Measurements from ENCODE around the gene RNF175.
A peak's percentile ranks its signal among the peaks of the same experiment; 100 is the strongest.

RNF175 gene

GRCh38 chr4:153791746-153792617, 32.2 kb upstream of the RNF175 start:
- Histone ChIP-seq H3K9me3 (ENCODE audit: control insufficient read depth in 1 of 2, low read length in 2 of 2) (no peaks in the 10 kb centered on the region), H3K36me3 (ENCODE audit: control insufficient read depth in 1 of 2, insufficient read depth in 2 of 2, low read length in 2 of 2) (no peaks in the 10 kb centered on the region), H3K4me1 (ENCODE audit: control insufficient read depth in 1 of 2, insufficient read depth in 2 of 2, low read length in 2 of 2) (peaks cover 13 to 14% of the 10 kb centered on the region in 2 donors), H3K4me3 (ENCODE audit: low read depth in 1 of 2, low read length in 2 of 2) (peak overlapping the region; percentile 25 to 51), H3K27me3 (ENCODE audit: control insufficient read depth in 1 of 2, insufficient read depth in 2 of 2, low read length in 2 of 2) (peaks cover 59 to 62% of the 10 kb centered on the region in 2 donors), H3K27ac (ENCODE audit: low read depth, low read length) (no peak overlapping the region), H3K9ac (ENCODE audit: low read depth in 1 of 2, low read length in 2 of 2) (no peak overlapping the region)

- Histone ChIP-seq H3K36me3 (ENCODE audit: control insufficient read depth in 1 of 2, insufficient read depth in 2 of 2, low read length in 2 of 2) (no peaks in the 10 kb centered on the region), H3K27me3 (ENCODE audit: control insufficient read depth in 1 of 2, insufficient read depth in 2 of 2, low read length in 2 of 2) (peaks cover 68 to 70% of the 10 kb centered on the region in 2 donors), H3K4me1 (ENCODE audit: control insufficient read depth in 1 of 2, insufficient read depth in 2 of 2, low read length in 2 of 2) (peaks cover 13 to 14% of the 10 kb centered on the region in 2 donors), H3K9ac (ENCODE audit: low read depth in 1 of 2, low read length in 2 of 2) (no peak overlapping the region), H3K4me3 (ENCODE audit: low read depth in 1 of 2, low read length in 2 of 2) (peak overlapping the region in 1 of 2 donors; percentile 28), H3K9me3 (ENCODE audit: control insufficient read depth in 1 of 2, low read length in 2 of 2) (no peaks in the 10 kb centered on the region), H3K27ac (ENCODE audit: low read depth, low read length) (no peak overlapping the region)
Observed at GRCh38 chr4:153790962-153791551, 31.2 kb upstream of the RNF175 start.

- Histone ChIP-seq H3K27me3 (ENCODE audit: control insufficient read depth in 1 of 2, insufficient read depth in 2 of 2, low read length in 2 of 2) (peaks cover 70 to 74% of the 10 kb centered on the region in 2 donors), H3K36me3 (ENCODE audit: control insufficient read depth in 1 of 2, insufficient read depth in 2 of 2, low read length in 2 of 2) (no peaks in the 10 kb centered on the region), H3K9ac (ENCODE audit: low read depth in 1 of 2, low read length in 2 of 2) (no peak overlapping the region), H3K9me3 (ENCODE audit: control insufficient read depth in 1 of 2, low read length in 2 of 2) (no peaks in the 10 kb centered on the region), H3K4me1 (ENCODE audit: control insufficient read depth in 1 of 2, insufficient read depth in 2 of 2, low read length in 2 of 2) (peaks cover 13 to 14% of the 10 kb centered on the region in 2 donors), H3K4me3 (ENCODE audit: low read depth in 1 of 2, low read length in 2 of 2) (no peak overlapping the region), H3K27ac (ENCODE audit: low read depth, low read length) (no peak overlapping the region)
Observed at GRCh38 chr4:153790500-153790865, 30.7 kb upstream of the RNF175 start.

- H3K4me3 ChIP-seq (ENCODE audit: low read depth in 1 of 2, low read length in 2 of 2): no peak overlapping the region
- peaks cover 13 to 14% of the 10 kb centered on the region in 2 donors for H3K4me1 ChIP-seq (ENCODE audit: control insufficient read depth in 1 of 2, insufficient read depth in 2 of 2, low read length in 2 of 2)
- H3K9me3 ChIP-seq (ENCODE audit: control insufficient read depth in 1 of 2, low read length in 2 of 2): no peaks in the 10 kb centered on the region
- H3K27me3 ChIP-seq (ENCODE audit: control insufficient read depth in 1 of 2, insufficient read depth in 2 of 2, low read length in 2 of 2): peaks cover 72 to 78% of the 10 kb centered on the region in 2 donors
- H3K27ac ChIP-seq (ENCODE audit: low read depth, low read length): no peak overlapping the region
- no peak overlapping the region for H3K9ac ChIP-seq (ENCODE audit: low read depth in 1 of 2, low read length in 2 of 2)
- no peaks in the 10 kb centered on the region for H3K36me3 ChIP-seq (ENCODE audit: control insufficient read depth in 1 of 2, insufficient read depth in 2 of 2, low read length in 2 of 2)
Observed at GRCh38 chr4:153789741-153790499, 30.1 kb upstream of the RNF175 start.

GRCh38 chr4:153788413-153789276, 28.8 kb upstream of the RNF175 start, which contains the start of gene SFRP2:
TSS of gene SFRP2 (minus strand) at chr4:153789083. CDS start at chr4:153788835, 248 bp downstream.
- H3K27ac ChIP-seq (ENCODE audit: low read depth, low read length): no peak within 1 kb of the TSS
- H3K9me3 ChIP-seq (ENCODE audit: control insufficient read depth in 1 of 2, low read length in 2 of 2): no peaks in the 10 kb centered on the region
- H3K27me3 ChIP-seq (ENCODE audit: control insufficient read depth in 1 of 2, insufficient read depth in 2 of 2, low read length in 2 of 2): peaks cover 78 to 86% of the 10 kb centered on the region in 2 donors
- H3K4me3 ChIP-seq (ENCODE audit: low read depth in 1 of 2, low read length in 2 of 2): peak within 1 kb of the TSS; percentile 12 to 16
- H3K36me3 ChIP-seq (ENCODE audit: control insufficient read depth in 1 of 2, insufficient read depth in 2 of 2, low read length in 2 of 2): no peaks in the 10 kb centered on the region
- no peak within 1 kb of the TSS for H3K9ac ChIP-seq (ENCODE audit: low read depth in 1 of 2, low read length in 2 of 2)
- H3K4me1 ChIP-seq (ENCODE audit: control insufficient read depth in 1 of 2, insufficient read depth in 2 of 2, low read length in 2 of 2): peaks cover 13 to 14% of the 10 kb centered on the region in 2 donors

GRCh38 chr4:153788051-153788412, 28.2 kb upstream of the RNF175 start:
- no peaks in the 10 kb centered on the region for H3K36me3 ChIP-seq (ENCODE audit: control insufficient read depth in 1 of 2, insufficient read depth in 2 of 2, low read length in 2 of 2)
- H3K4me1 ChIP-seq (ENCODE audit: control insufficient read depth in 1 of 2, insufficient read depth in 2 of 2, low read length in 2 of 2): peaks cover 10 to 14% of the 10 kb centered on the region in 2 donors
- no peak overlapping the region for H3K27ac ChIP-seq (ENCODE audit: low read depth, low read length)
- peak overlapping the region; percentile 12 to 16 for H3K4me3 ChIP-seq (ENCODE audit: low read depth in 1 of 2, low read length in 2 of 2)
- H3K9me3 ChIP-seq (ENCODE audit: control insufficient read depth in 1 of 2, low read length in 2 of 2): no peaks in the 10 kb centered on the region
- no peak overlapping the region for H3K9ac ChIP-seq (ENCODE audit: low read depth in 1 of 2, low read length in 2 of 2)
- H3K27me3 ChIP-seq (ENCODE audit: control insufficient read depth in 1 of 2, insufficient read depth in 2 of 2, low read length in 2 of 2): peaks cover 73 to 83% of the 10 kb centered on the region in 2 donors

- H3K27ac ChIP-seq (ENCODE audit: low read depth, low read length): no peak overlapping the region
- H3K9ac ChIP-seq (ENCODE audit: low read depth in 1 of 2, low read length in 2 of 2): no peak overlapping the region
- H3K9me3 ChIP-seq (ENCODE audit: control insufficient read depth in 1 of 2, low read length in 2 of 2): no peaks in the 10 kb centered on the region
- no peaks in the 10 kb centered on the region for H3K36me3 ChIP-seq (ENCODE audit: control insufficient read depth in 1 of 2, insufficient read depth in 2 of 2, low read length in 2 of 2)
- H3K4me3 ChIP-seq (ENCODE audit: low read depth in 1 of 2, low read length in 2 of 2): no peak overlapping the region
- H3K4me1 ChIP-seq (ENCODE audit: control insufficient read depth in 1 of 2, insufficient read depth in 2 of 2, low read length in 2 of 2): peaks cover 8 to 13% of the 10 kb centered on the region in 2 donors
- peaks cover 69 to 78% of the 10 kb centered on the region in 2 donors for H3K27me3 ChIP-seq (ENCODE audit: control insufficient read depth in 1 of 2, insufficient read depth in 2 of 2, low read length in 2 of 2)
Observed at GRCh38 chr4:153787575-153787974, 27.8 kb upstream of the RNF175 start.

GRCh38 chr4:153787061-153787560, 27.3 kb upstream of the RNF175 start:
- H3K4me1 ChIP-seq (ENCODE audit: control insufficient read depth in 1 of 2, insufficient read depth in 2 of 2, low read length in 2 of 2): peaks cover 3 to 8% of the 10 kb centered on the region in 2 donors
- no peaks in the 10 kb centered on the region for H3K36me3 ChIP-seq (ENCODE audit: control insufficient read depth in 1 of 2, insufficient read depth in 2 of 2, low read length in 2 of 2)
- no peak overlapping the region for H3K27ac ChIP-seq (ENCODE audit: low read depth, low read length)
- no peak overlapping the region for H3K9ac ChIP-seq (ENCODE audit: low read depth in 1 of 2, low read length in 2 of 2)
- no peaks in the 10 kb centered on the region for H3K9me3 ChIP-seq (ENCODE audit: control insufficient read depth in 1 of 2, low read length in 2 of 2)
- no peak overlapping the region for H3K4me3 ChIP-seq (ENCODE audit: low read depth in 1 of 2, low read length in 2 of 2)
- H3K27me3 ChIP-seq (ENCODE audit: control insufficient read depth in 1 of 2, insufficient read depth in 2 of 2, low read length in 2 of 2): peaks cover 64 to 77% of the 10 kb centered on the region in 2 donors

GRCh38 chr4:153785910-153786721, 26.3 kb upstream of the RNF175 start:
- no peaks in the 10 kb centered on the region for H3K9me3 ChIP-seq (ENCODE audit: control insufficient read depth in 1 of 2, low read length in 2 of 2)
- no peak overlapping the region for H3K9ac ChIP-seq (ENCODE audit: low read depth in 1 of 2, low read length in 2 of 2)
- no peaks in the 10 kb centered on the region for H3K36me3 ChIP-seq (ENCODE audit: control insufficient read depth in 1 of 2, insufficient read depth in 2 of 2, low read length in 2 of 2)
- H3K27ac ChIP-seq (ENCODE audit: low read depth, low read length): no peak overlapping the region
- peaks cover 0 to 4% of the 10 kb centered on the region in 2 donors for H3K4me1 ChIP-seq (ENCODE audit: control insufficient read depth in 1 of 2, insufficient read depth in 2 of 2, low read length in 2 of 2)
- H3K27me3 ChIP-seq (ENCODE audit: control insufficient read depth in 1 of 2, insufficient read depth in 2 of 2, low read length in 2 of 2): peaks cover 54 to 68% of the 10 kb centered on the region in 2 donors
- H3K4me3 ChIP-seq (ENCODE audit: low read depth in 1 of 2, low read length in 2 of 2): no peak overlapping the region

Data from duodenal mucosa (tissue), 2 donors.